SKM-1 treated with dmso at 0.1 percent for 144 hours (cell line): ENCODE results near the gene ABCA5.
A peak's percentile ranks its signal among the peaks of the same experiment; 100 is the strongest.

ENCODE experiments used
- DNase-seq: peaks from one replicate; lab custom pipeline; 2025; ENCODE audit not compliant: unreplicated experiment; lab: John Stamatoyannopoulos, UW

Gene ABCA5

GRCh38 chr17:69327060-69327831 is at the start of gene ABCA5:
Gene ABCA5 (minus strand): TSS chr17:69327133. CDS start chr17:69314415, 12,718 bp downstream.
- DNase-seq = peak; percentile 85

- DNase-seq = peak; percentile 71
These were observed 48.3 kb upstream of the ABCA5 start for GRCh38 chr17:69375229-69375628.

GRCh38 chr17:69373069-69373468 is 46.1 kb upstream of the ABCA5 start:
- no peak for DNase-seq

GRCh38 chr17:69367298-69367697 is 40.4 kb upstream of the ABCA5 start:
- no peak for DNase-seq

- DNase-seq = no peak
These were observed 36.7 kb upstream of the ABCA5 start for GRCh38 chr17:69363488-69364210.

- DNase-seq = no peak
These were observed 34.2 kb upstream of the ABCA5 start for GRCh38 chr17:69361156-69361555.

- DNase-seq = peak; percentile 6
These were observed 32.0 kb upstream of the ABCA5 start for GRCh38 chr17:69358688-69359596.

- peak; percentile 10 for DNase-seq
These were observed 30.8 kb upstream of the ABCA5 start for GRCh38 chr17:69357701-69358100.

GRCh38 chr17:69356625-69357024 is 29.7 kb upstream of the ABCA5 start:
- no peak for DNase-seq

- no peak for DNase-seq
These were observed 24.0 kb upstream of the ABCA5 start for GRCh38 chr17:69350911-69351310.

- DNase-seq = no peak
These were observed 21.5 kb upstream of the ABCA5 start for GRCh38 chr17:69348429-69348828.

- no peak for DNase-seq
These were observed 19.8 kb upstream of the ABCA5 start for GRCh38 chr17:69346766-69347165.

GRCh38 chr17:69344939-69345338 is 18.0 kb upstream of the ABCA5 start:
- DNase-seq = no peak

- DNase-seq = no peak
These were observed 16.1 kb upstream of the ABCA5 start for GRCh38 chr17:69342896-69343644.

- no peak for DNase-seq
These were observed 13.0 kb upstream of the ABCA5 start for GRCh38 chr17:69339937-69340336.

GRCh38 chr17:69336996-69337395 is 10.1 kb upstream of the ABCA5 start:
- no peak for DNase-seq

GRCh38 chr17:69336580-69336979 is 9.6 kb upstream of the ABCA5 start:
- no peak for DNase-seq

GRCh38 chr17:69335058-69335457 is 8.1 kb upstream of the ABCA5 start:
- DNase-seq = no peak

GRCh38 chr17:69333561-69333960 is 6.6 kb upstream of the ABCA5 start:
- DNase-seq = no peak

GRCh38 chr17:69331756-69332155 is 4.8 kb upstream of the ABCA5 start:
- no peak for DNase-seq
